Measurements from ENCODE around the gene FRMD1.

DNA sequence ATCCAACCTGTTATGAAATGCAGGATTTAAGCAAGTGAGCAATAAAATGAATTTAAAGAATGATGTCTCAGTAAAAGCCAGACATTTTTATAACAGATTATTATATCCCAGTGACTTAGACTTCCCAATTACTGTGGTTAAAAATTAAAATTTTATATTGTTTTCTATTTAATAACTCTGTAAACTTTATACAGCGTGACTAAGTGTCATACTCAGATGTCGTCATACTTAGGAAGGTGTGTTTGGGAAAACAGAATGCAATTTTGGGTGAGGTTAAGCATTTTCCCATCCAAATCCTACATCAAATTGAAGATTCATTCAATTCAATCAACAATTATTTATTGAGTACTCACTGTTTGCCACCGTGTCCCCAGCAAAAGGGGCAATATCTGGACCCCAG lies 31.4 kb upstream of the FRMD1 start:
- TF ChIP-seq YY1 (IDR thresholded peaks at IDR 0.05; ENCODE audit: low read depth, low read length): no peak
- TF ChIP-seq EZH2 (IDR thresholded peaks at IDR 0.05; ENCODE audit: borderline replicate concordance, control insufficient read depth, low read depth, low read length): no peak
- TF ChIP-seq YBX1 (IDR thresholded peaks at IDR 0.05): no peak
- TF ChIP-seq, protein P1, sequence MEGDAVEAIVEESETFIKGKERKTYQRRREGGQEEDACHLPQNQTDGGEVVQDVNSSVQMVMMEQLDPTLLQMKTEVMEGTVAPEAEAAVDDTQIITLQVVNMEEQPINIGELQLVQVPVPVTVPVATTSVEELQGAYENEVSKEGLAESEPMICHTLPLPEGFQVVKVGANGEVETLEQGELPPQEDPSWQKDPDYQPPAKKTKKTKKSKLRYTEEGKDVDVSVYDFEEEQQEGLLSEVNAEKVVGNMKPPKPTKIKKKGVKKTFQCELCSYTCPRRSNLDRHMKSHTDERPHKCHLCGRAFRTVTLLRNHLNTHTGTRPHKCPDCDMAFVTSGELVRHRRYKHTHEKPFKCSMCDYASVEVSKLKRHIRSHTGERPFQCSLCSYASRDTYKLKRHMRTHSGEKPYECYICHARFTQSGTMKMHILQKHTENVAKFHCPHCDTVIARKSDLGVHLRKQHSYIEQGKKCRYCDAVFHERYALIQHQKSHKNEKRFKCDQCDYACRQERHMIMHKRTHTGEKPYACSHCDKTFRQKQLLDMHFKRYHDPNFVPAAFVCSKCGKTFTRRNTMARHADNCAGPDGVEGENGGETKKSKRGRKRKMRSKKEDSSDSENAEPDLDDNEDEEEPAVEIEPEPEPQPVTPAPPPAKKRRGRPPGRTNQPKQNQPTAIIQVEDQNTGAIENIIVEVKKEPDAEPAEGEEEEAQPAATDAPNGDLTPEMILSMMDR (IDR thresholded peaks at IDR 0.05 in 2 of 3, conservative IDR thresholded peaks at IDR 0.05 in 1 of 3; ENCODE audit: control insufficient read depth in 2 of 3, extremely low read depth in 1 of 3, insufficient read depth in 1 of 3, low read depth in 3 of 3, low read length in 3 of 3): no peak
- no peak for TF ChIP-seq ZNF24 (IDR thresholded peaks at IDR 0.05)
